Measurements from ENCODE around the gene DPH2.

GRCh38 chr1:43958351-43959255, 11.2 kb upstream of the DPH2 start:
- TF ChIP-seq CTCF (IDR thresholded peaks at IDR 0.05; ENCODE audit: poor library complexity, severe bottlenecking) (no peak), EZH2 (IDR thresholded peaks at IDR 0.05; ENCODE audit: borderline replicate concordance, insufficient read depth, low read length, poor library complexity, severe bottlenecking) (no peak), RAD21 (conservative IDR thresholded peaks at IDR 0.05) (no peak), POLR2AphosphoS5 (IDR thresholded peaks at IDR 0.05) (no peak), REST (IDR thresholded peaks at IDR 0.05; ENCODE audit: borderline replicate concordance) (no peak)
